GM18526 (cell line): ENCODE results near the gene SMIM36.

ENCODE experiments used
- POLR2A ChIP-seq: IDR thresholded peaks from 3 replicates; pipeline ENCODE4 v1.6.1; 2011; ENCODE audit not compliant: insufficient read length; ENCODE audit errors: extremely low read depth

Gene SMIM36

GRCh38 chr17:55433029-55433628 is 78.1 kb downstream of the SMIM36 start:
- no peak for TF ChIP-seq POLR2A

- no peak for TF ChIP-seq POLR2A
Observed at GRCh38 chr17:55432358-55433028, 78.8 kb downstream of the SMIM36 start.

- no peak for TF ChIP-seq POLR2A
Observed at GRCh38 chr17:55430541-55431288, 80.5 kb downstream of the SMIM36 start.

DNA sequence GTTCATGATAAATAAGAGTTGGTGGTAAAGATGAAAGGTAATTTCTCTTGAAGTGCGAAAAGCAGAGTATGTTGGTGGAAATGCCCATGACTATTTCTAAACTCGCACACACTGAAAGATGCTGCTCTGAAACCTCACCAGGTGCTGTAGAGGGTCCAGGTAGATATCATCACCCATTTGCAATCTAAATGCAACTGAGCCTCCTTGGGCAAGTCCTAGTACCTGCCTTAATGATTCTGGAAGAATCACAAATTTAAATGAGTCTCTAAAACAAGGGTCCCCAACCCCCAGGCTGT is 83.7 kb downstream of the SMIM36 start:
- no peak for TF ChIP-seq POLR2A

GRCh38 chr17:55426851-55427586 is 84.2 kb downstream of the SMIM36 start:
- TF ChIP-seq POLR2A = no peak

DNA sequence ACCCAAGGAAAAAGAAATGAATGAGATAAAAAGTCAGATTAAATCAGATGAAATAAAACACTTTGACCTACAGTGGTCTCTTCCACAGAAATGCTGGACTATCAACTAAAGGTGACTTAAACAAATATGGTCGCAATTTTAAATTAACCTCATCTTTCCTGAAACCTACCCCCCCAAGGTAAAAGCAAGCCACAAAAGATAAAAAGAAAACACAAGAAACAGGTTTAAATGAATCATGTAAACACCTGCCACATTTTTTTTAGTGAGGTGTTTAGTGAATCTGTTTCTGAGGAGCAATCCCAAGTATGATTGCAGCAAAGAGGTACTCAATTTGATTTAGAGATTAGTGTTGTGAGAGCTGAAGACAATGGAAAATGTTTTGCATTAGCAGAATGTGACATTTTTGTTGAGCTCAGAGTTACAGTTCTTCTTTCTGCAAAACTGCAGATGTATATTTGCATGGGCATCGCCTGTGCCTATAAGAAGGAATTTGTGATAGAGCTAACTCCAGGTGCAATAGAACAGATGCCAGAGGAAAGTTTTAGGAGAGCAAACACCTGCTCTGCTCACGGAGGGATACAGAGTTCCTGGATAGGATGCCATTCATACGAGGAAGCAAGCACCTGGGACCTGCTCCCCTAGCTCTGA is 86.2 kb downstream of the SMIM36 start:
- TF ChIP-seq POLR2A = no peak

DNA sequence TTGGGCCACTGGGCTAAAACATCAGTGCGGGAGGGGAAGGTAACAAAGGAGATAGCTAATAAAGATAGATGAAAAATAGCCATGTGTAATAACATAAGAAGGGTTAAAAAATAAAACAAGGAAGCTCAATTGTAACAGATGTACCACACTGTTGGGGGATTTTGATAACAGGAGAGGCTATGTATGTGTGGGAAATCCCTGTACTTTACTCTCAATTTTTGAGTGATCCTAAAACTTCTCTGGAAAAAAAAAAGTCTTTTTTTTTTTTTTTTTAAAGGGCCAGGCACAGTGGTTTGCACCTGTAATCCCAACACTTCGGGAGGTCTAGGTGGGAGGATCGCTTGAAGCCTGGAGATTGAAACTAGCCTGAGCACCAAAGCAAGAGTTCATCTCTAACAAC is 87.7 kb downstream of the SMIM36 start:
- TF ChIP-seq POLR2A = no peak

DNA sequence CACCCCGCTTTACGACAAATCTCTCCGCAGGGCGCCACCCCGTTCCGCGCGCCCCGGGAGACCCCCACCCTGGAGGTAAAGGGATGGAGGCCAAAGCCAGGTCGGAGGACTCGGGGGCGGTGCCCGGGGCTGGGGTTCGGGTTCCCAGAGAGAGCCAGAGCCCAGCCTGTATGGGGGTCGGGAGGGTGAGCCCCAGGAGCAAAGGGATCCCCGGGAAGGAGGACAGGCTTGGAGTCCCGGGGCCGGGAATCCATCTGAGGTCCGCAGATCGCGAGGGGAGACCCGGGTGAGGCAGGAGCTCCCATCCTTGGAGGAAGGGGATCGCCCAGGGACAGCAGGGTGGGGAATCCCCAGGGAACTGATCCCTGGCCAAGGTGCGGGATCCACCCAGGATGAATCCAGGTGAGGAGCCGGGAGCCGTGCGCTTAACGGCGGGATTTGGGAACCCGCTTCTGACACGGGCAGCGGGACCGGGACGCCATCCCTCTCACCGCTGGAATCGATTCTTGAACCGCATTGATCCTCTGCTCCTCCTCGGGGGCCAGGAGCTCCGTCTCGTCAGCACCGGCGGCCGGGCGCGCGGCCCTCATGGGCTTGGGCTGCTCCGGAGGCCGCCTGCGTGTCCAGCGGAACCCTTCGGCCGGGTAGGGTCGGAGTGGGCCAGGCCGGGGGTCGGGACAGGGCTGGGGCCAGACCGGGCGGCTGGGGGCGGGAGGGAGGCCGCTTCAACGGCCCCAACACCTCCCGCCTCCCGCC is 89.9 kb downstream of the SMIM36 start, which contains the start of gene MMD:
MMD (minus strand) TSS at position 657 of the 756 bp plus-strand sequence; CDS start at position 517, 140 bp downstream.
- no peak for TF ChIP-seq POLR2A

GRCh38 chr17:55420776-55421178 is 90.5 kb downstream of the SMIM36 start:
- TF ChIP-seq POLR2A = peak; percentile 24

- TF ChIP-seq POLR2A = peak; percentile 15
Observed at GRCh38 chr17:55420067-55420775, 91.0 kb downstream of the SMIM36 start.

DNA sequence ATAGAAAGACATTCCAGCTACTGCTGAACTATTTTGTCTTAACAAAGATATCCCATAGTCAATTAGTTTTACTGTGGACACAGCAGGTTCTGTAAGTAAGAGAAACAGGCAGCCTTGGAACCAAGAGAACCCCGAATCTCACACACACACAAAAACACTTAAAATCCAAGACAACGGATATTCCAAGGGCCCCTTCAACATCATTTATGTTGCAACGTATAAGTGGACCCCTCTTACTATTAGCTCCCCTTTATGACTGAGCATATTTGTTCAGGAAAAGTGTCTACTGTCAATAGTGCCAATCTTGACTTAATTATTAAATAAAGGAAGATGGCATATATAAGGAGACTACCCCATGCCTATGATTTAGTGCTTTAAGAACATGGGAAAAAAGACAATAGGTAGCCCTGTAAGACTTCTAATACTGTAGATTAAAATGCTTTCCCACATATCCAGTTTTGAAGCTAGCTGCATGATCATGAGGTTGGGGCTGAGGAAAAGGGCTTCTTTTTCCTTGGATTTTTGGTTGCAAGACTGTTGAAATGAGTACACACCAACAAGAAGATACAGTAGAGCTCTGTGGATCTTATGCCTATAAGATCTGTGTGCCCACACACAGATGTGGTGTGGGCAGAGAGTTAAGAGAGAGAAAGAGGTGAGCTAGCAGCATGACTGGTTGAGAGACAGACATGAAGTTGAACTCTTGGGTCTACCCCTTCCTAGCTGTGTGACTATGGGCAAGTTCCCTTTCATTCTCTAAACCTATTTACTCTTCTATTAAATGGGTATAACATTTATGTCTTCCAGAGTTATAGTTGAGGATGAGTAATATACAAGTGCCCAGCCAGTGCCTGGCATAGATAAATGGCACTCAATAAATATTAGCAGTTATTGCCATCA is 92.6 kb downstream of the SMIM36 start:
- no peak for TF ChIP-seq POLR2A

DNA sequence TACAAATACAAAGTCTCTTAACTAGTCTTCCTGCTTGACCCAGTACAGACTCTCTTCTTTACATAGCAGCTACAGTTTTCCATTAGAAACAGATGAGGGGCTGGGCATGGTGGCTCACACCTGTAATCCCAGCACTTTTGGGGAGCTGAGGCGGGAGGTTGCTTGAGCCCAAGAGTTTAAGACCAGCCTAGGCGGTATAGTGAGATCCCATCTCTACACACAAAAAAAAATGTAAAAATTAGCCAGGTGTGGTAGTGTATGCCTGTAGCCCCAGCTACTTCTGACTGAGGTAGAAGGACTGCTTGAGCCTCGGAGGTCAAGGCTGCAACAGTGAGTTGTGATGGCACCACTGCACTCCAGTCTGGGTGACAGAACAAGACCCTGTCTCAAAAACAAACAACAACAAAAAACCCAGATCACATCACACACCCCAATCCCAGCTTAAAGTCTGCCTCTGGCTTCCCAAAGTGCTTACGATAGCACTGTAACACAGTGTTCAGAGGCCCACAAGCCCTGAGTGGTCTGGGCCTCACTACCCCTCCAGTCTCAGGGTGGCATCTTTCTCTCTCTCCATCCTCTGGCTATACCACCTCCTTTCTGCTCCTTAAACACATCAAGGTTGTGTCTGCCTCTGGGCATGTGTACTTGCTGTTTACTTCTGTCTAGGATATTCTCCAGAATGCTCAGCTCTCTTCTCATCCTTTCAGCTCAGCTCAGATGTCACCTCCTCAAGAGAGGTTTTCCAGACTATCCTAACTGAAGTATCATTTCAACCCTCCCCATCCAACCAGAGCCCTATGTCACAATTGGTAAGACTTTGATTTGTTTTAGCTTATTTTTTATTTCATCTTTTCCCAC is 93.6 kb downstream of the SMIM36 start:
- TF ChIP-seq POLR2A = no peak
